HepG2 (cell line): ENCODE results near the gene IFNLR1. TPM values are rescaled to one million over a fixed set of nuclear protein-coding genes. Genes with fewer than 3 reads are reported as not detected.

Experiments
- AGO2 ChIP-seq: fragments of 200-400 bp; formaldehyde crosslinking; optimal IDR thresholded peaks from 2 replicates; pipeline ENCODE3; 2017; ENCODE audit warnings: mild to moderate bottlenecking, low read depth, low read length, moderate library complexity
- BRD4 ChIP-seq: sonication (generic); formaldehyde crosslinking; IDR thresholded peaks from 2 replicates; pipeline ENCODE4 v1.4.0; 2020; ENCODE audit warnings: missing genetic modification reagents
- CEBPZ ChIP-seq: IDR thresholded peaks from 2 replicates; pipeline ENCODE4 v1.6.1; 2012; ENCODE audit warnings: low read length, improper control_type of control experiment
- CREM ChIP-seq, 2 experiments: sonication (generic) in 1 of 2; formaldehyde crosslinking in 1 of 2; IDR thresholded peaks; 2 replicates each; pipeline versions ENCODE4 v1.4.0 to v1.6.1; 2016 to 2020; ENCODE audit warnings: antibody characterized with exemption in 1 of 2, mild to moderate bottlenecking in 1 of 2, missing genetic modification reagents in 1 of 2
- CSRNP1 ChIP-seq: sonication (generic); formaldehyde crosslinking; IDR thresholded peaks from 2 replicates; pipeline ENCODE4 v1.8.1; 2023; ENCODE audit warnings: mild to moderate bottlenecking, missing genetic modification reagents
- ELF1 ChIP-seq: sonication (generic); formaldehyde crosslinking; IDR thresholded peaks from 2 replicates; pipeline ENCODE4 v1.4.0; 2020; ENCODE audit warnings: missing genetic modification reagents
- PREB ChIP-seq: sonication (generic); formaldehyde crosslinking; IDR thresholded peaks from 2 replicates; pipeline ENCODE4 v1.4.0; 2020; ENCODE audit warnings: missing genetic modification reagents
- SAP130 ChIP-seq: IDR thresholded peaks from 2 replicates; pipeline ENCODE4 v1.6.1; 2016; ENCODE audit warnings: low read depth
- THRA ChIP-seq: sonication (generic); formaldehyde crosslinking; IDR thresholded peaks from 2 replicates; pipeline ENCODE4 v1.4.0; 2020; ENCODE audit warnings: missing genetic modification reagents, borderline replicate concordance
- ZBTB10 ChIP-seq: sonication (generic); formaldehyde crosslinking; IDR thresholded peaks from 2 replicates; pipeline ENCODE4 v1.4.0; 2020; ENCODE audit warnings: missing genetic modification reagents, borderline replicate concordance
- ZNF17 ChIP-seq: sonication (generic); formaldehyde crosslinking; IDR thresholded peaks from 2 replicates; pipeline ENCODE4 v1.5.0; 2020; ENCODE audit warnings: mild to moderate bottlenecking, missing genetic modification reagents
- ZNF205 ChIP-seq: IDR thresholded peaks from 2 replicates; pipeline ENCODE4 v1.6.1; 2018; ENCODE audit warnings: missing biosample characterization, missing genetic modification reagents
- polyA plus RNA-seq, 8 experiments: library from polyadenylated mRNA; depleted of rRNA in 3 of 8; stranded (reverse) in 7 of 8; unstranded in 1 of 8; fragments of >200 nt; fragmentation: Illumina TruSeq in 4 of 8; extraction: Trizol in 4 of 8; gene quantifications; 2 replicates each; pipeline versions ENCODE4 v1.2.1 to v1.2.3, GENCODE V29; 2011 to 2016; ENCODE audit warnings: low read depth in 4 of 8, missing spikeins in 1 of 8, mixed read lengths in 1 of 8; ENCODE audit not compliant: insufficient read depth in 1 of 8
- total RNA-seq, 5 experiments: library from RNA; depleted of rRNA; stranded (reverse); fragments of >200 nt; fragmentation: Illumina TruSeq; extraction: Trizol; gene quantifications; 2 replicates each; pipeline ENCODE4 v1.2.3, GENCODE V29; 2016; ENCODE audit warnings: low read depth in 1 of 5

The IFNLR1 gene
- total and polyA plus RNA-seq, 2 of the 13 experiments (the other 11 are each of a cell fraction or from before 2014, with no cell fraction given), result 3.8 to 8.5 TPM

- TF ChIP-seq CEBPZ (no peak), SAP130 (CRISPR knock-in tag) (peak; percentile 82), BRD4 (CRISPR knock-in tag) (no peak), ZNF17 (CRISPR knock-in tag) (no peak), ZNF205 (peak; percentile 48; the same call in 1 of the 2 replicates), ZBTB10 (CRISPR knock-in tag) (peak; percentile 98), THRA (CRISPR knock-in tag) (0 out of 2 replicates have a peak, but pooled peaks have one; percentile 56), CSRNP1 (peak; percentile 46; the same call in 1 of the 2 replicates), PREB (CRISPR knock-in tag) (no peak), ELF1 (CRISPR knock-in tag) (0 out of 2 replicates have a peak, but pooled peaks have one; percentile 41), CREM (IDR thresholded peaks at IDR 0.05) (0 out of 2 replicates have a peak, but pooled peaks have one; percentile 20), CREM (CRISPR knock-in tag; IDR thresholded peaks at IDR 0.05) (no peak), AGO2 (no peak)
Measured at GRCh38 chr1:24108334-24109165, 78.5 kb downstream of the IFNLR1 start (continued).
